Bronchial epithelial cell (primary cell): ENCODE measurements around the gene ABCG8. TPM values are rescaled to one million over a fixed set of nuclear protein-coding genes. Genes with fewer than 3 reads are reported as not detected.

Experiments
- DNase-seq: peaks from one replicate; pipeline ENCODE4 v3.0.0-alpha.2; 2010; ENCODE audit warnings: low read depth
- FAIRE-seq: peaks from 2 replicates; lab custom pipeline; 2011; peaks lifted over from hg19 to GRCh38; lab: Jason Lieb, UNC
- H3K27me3 ChIP-seq: 2 replicates; pipeline ENCODE4 v1.5.1; 2011; ENCODE audit warnings: low read length; ENCODE audit not compliant: control insufficient read depth, insufficient read depth
- H3K36me3 ChIP-seq: 2 replicates; pipeline ENCODE4 v1.5.1; 2011; ENCODE audit warnings: low read length; ENCODE audit not compliant: control insufficient read depth, insufficient read depth
- H3K4me3 ChIP-seq: 2 replicates; pipeline ENCODE4 v1.5.1; 2011; ENCODE audit warnings: mild to moderate bottlenecking, low read depth, low read length, control low read depth
- total RNA-seq: library from RNA; depleted of rRNA; stranded (reverse); fragments of >200 nt; gene quantifications from 2 replicates; pipeline ENCODE4 v1.2.1, GENCODE V29; 2014
- TF ChIP-seq, protein P1 (sequence below): IDR thresholded peaks from 2 replicates; pipeline ENCODE4 v1.5.1; 2011; ENCODE audit warnings: mild to moderate bottlenecking, moderate library complexity, low read length, control low read depth, inconsistent platforms; ENCODE audit not compliant: insufficient read depth, severe bottlenecking

The ABCG8 gene
- total RNA-seq, 1 donor from 2014 or later: not detected

DNA sequence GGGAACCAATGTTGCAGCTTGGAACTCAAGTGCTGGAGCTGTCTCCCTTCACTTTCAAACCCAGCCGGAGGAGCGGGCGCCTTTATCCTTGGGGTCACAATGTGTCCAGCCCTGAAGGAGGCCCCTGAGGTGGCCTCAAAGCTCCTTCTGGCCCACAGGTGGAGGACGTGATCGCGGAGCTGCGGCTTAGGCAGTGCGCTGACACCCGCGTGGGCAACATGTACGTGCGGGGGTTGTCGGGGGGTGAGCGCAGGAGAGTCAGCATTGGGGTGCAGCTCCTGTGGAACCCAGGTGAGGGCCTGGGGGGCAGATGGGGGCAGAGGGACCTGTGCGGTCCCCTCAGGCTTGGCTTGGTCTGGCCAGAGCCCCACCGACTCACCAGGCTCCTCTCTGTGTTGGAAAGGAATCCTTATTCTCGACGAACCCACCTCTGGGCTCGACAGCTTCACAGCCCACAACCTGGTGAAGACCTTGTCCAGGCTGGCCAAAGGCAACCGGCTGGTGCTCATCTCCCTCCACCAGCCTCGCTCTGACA is 13.5 kb downstream of the ABCG8 start:
- FAIRE-seq: no peak
- Histone ChIP-seq H3K4me3 (no peak overlapping the region), H3K36me3 (no peaks in the 10 kb centered on the region), H3K27me3 (peaks cover 3% of the 10 kb centered on the region)
- TF ChIP-seq, protein P1, sequence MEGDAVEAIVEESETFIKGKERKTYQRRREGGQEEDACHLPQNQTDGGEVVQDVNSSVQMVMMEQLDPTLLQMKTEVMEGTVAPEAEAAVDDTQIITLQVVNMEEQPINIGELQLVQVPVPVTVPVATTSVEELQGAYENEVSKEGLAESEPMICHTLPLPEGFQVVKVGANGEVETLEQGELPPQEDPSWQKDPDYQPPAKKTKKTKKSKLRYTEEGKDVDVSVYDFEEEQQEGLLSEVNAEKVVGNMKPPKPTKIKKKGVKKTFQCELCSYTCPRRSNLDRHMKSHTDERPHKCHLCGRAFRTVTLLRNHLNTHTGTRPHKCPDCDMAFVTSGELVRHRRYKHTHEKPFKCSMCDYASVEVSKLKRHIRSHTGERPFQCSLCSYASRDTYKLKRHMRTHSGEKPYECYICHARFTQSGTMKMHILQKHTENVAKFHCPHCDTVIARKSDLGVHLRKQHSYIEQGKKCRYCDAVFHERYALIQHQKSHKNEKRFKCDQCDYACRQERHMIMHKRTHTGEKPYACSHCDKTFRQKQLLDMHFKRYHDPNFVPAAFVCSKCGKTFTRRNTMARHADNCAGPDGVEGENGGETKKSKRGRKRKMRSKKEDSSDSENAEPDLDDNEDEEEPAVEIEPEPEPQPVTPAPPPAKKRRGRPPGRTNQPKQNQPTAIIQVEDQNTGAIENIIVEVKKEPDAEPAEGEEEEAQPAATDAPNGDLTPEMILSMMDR: no peak
- DNase-seq: no peak

DNA sequence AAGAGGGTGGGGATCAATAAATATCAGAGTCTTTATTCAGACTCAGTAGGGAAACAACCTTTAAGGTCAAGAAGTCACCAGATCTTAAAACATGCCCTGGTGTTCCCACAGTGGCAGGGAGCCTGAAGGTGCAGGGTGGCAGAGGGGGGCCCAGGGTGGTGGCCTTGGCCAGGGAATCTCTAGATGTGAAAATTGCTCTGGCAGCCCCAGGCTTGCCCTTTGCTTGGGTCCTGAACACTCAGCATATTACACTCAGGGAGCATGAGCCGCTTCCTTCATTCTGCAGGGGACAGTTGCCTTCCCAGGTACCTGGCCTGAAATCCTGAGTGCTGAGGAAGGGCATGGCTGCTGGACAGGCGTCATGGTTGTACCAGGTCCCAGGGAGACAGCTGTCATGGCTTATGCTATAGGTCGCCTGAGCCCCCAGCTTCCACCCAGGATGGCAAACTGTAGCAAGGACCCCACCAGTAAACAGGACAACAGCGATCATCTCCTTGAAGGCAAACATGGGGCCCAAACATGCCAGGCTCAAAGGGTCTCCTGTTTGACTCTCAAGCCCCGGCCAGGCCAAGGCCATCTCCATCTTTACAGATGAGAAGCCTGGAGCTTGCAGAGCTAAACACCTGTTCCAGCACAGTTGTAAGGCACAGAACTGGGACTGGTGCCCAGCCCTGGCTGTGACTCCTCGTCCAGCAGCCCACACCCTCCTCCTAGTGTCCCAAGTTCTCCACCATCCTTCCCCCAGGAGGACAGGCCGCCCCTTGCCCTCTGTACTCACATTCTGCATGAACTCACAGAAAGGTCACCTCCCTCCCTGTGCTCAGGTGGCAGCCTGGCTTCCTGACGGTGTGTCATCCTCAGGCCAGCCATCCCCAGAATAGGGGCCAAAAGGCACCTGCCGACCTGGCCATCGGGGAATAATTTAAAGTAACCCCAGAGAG is 14.6 kb downstream of the ABCG8 start:
- FAIRE-seq: no peak

DNA sequence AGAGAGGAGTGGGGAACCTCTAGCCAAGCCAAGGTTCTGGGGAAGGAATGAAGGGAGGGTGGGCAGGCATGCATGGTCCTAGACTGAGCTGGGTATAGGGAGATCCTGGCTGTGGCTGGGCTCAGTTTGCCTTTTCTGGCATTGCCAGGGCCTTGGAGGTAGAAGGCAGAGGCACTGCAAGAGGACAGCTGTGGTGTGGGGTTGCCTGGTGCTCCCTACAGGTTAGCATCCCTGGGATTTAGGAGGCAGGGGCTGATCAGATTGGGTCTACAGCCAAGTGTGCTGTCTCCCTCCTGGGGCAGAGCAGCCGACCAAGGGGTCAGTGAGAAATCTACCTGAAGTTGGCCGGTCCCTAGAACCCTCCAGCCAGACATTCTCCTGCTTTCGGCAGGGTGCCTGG is 15.9 kb downstream of the ABCG8 start:
- no peak for FAIRE-seq
- H3K27me3 ChIP-seq: peaks cover 6% of the 10 kb centered on the region
- H3K36me3 ChIP-seq: no peaks in the 10 kb centered on the region
- H3K4me3 ChIP-seq: no peak overlapping the region
- TF ChIP-seq, protein P1: no peak
- DNase-seq: no peak

More for the DNA sequence above, 14.6 kb downstream of the ABCG8 start:
- Histone ChIP-seq H3K4me3 (no peak overlapping the region), H3K27me3 (peaks cover 6% of the 10 kb centered on the region), H3K36me3 (no peaks in the 10 kb centered on the region)
- DNase-seq: no peak
- TF ChIP-seq, protein P1: no peak

DNA sequence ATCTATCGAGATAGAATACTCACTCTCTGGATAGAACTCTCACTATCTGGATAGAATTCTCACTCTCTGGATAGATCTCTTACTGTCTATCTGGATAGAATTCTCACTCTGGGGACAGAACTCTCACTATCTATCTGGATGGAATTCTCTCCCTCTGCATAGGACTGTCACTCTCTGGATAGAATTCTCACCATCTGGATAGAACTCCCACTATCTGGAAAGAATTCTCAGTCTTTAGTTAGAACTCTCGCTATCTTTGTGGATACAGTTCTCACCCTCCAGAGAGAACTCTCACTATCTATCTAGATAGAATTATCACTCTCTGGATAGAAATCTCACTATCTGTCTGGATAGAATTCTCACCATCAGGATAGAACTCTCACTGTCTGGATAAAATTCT is 16.5 kb downstream of the ABCG8 start:
- Histone ChIP-seq H3K36me3 (no peaks in the 10 kb centered on the region), H3K27me3 (peaks cover 6% of the 10 kb centered on the region), H3K4me3 (no peak overlapping the region)
- DNase-seq (no peak), FAIRE-seq (peak; percentile 50)
- TF ChIP-seq, protein P1: no peak

DNA sequence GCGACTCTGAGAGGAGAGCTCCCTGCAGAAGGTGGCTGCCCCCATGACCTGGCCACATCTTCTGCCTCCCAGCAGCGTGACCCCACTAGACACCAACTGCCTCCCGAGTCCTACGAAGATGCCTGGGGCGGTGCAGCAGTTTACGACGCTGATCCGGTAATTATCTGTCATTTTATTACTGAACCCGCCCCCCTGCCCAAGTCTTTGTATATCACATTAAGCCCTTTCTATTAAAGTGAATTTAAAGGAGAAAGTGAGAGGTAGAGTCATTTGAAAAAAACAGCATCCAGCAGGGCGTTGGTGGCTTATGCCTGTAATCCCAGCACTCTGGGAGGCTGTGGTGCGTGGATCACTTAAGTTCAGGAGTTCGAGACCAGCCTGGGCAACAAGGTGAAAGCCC is 33.4 kb downstream of the ABCG8 start:
- FAIRE-seq: no peak
- TF ChIP-seq, protein P1: no peak
- Histone ChIP-seq H3K36me3 (no peaks in the 10 kb centered on the region), H3K4me3 (no peak overlapping the region), H3K27me3 (no peaks in the 10 kb centered on the region)
- DNase-seq: no peak
